ENCODE measurements around the gene SERTAD4. TPM values are rescaled to one million over a fixed set of nuclear protein-coding genes. Genes with fewer than 3 reads are reported as not detected.

Gene SERTAD4
- total and polyA plus RNA-seq, 8 donors = 0.29 to 5.4 (median 2.5) TPM

GRCh38 chr1:210230149-210230695, 2.4 kb upstream of the SERTAD4 start:
- intact Hi-C loops (cut with DNase I; ENCODE audit: low total_unique reads) = no loop called here

DNA sequence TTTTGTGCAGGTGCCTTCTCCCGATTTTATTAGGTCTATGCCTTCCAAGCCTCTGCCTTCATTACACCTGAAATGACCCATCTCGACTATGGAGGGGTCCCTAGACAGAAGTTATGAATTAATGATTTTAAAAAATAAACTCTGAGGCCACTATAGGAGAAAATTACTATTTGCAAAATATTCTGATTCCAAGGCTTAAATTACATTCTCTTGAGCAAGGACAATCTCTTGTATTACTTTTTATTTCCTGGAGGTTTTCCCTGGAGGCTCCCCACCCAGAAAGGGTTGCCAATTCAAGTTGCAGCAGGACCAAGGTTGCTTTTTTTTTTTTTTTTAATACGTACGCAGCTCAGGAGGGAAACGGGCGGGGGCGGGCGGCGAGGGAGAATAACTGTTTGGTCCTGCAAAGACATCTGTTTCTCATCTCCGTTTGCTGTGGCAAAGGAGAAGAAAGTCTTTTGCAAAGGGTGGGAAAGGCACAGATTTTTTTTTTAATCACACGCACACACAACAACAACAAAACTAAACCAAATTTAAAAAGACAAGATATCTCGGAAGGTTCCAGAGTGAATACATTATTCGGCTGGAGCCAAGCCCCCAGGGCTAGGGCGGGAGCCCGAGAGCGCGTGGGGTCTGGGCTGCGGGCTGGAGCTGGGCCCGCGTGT, 618 bp upstream of the SERTAD4 start:
- Histone ChIP-seq H3K4me3 (peak overlapping the region; percentile 61 to 81 (median 75)), H3K27ac (peak overlapping the region; percentile 46 to 94 (median 88)), H3K36me3 (no peaks in the 10 kb centered on the region), H3K4me1 (peaks cover 17 to 43% (median 29%) of the 10 kb centered on the region in 4 donors), H3K27me3 (peaks cover 0 to 40% (median 20%) of the 10 kb centered on the region in 3 donors), H3K9me3 (no peaks in the 10 kb centered on the region)
- TF ChIP-seq POLR2A (IDR thresholded peaks at IDR 0.05) = no peak
- TF ChIP-seq EP300 (IDR thresholded peaks at IDR 0.05) = no peak
- no peak for TF ChIP-seq CTCF (IDR thresholded peaks at IDR 0.05)
- TF ChIP-seq POLR2AphosphoS5 (IDR thresholded peaks at IDR 0.05) = no peak
- intact Hi-C loops (cut with DNase I; ENCODE audit: low total_unique reads) = no loop called here
- peak in 1 of 2 donors; percentile 64 for DNase-seq
- 4 to 6% (median 5%) methylated on average over 20 of the region's 20 CpGs for WGBS, 5 donors

More at GRCh38 chr1:210230149-210230695, 2.4 kb upstream of the SERTAD4 start:
- Histone ChIP-seq H3K27me3 (peaks cover 0 to 37% (median 20%) of the 10 kb centered on the region in 3 donors), H3K4me1 (peaks cover 17 to 35% (median 24%) of the 10 kb centered on the region in 4 donors), H3K4me3 (no peak overlapping the region), H3K27ac (no peak overlapping the region), H3K36me3 (no peaks in the 10 kb centered on the region), H3K9me3 (no peaks in the 10 kb centered on the region)
- DNase-seq = no peak
- TF ChIP-seq POLR2AphosphoS5 (IDR thresholded peaks at IDR 0.05) (no peak), POLR2A (IDR thresholded peaks at IDR 0.05) (no peak), EP300 (IDR thresholded peaks at IDR 0.05) (no peak), CTCF (IDR thresholded peaks at IDR 0.05) (no peak)

- intact Hi-C loops (cut with DNase I; ENCODE audit: low total_unique reads) = no loop called here
Measured at GRCh38 chr1:210233216-210233494, 559 bp downstream of the SERTAD4 start.

More at GRCh38 chr1:210233216-210233494, 559 bp downstream of the SERTAD4 start:
- 0 to 1% (median 1%) methylated on average over 22 to 26 of the region's 26 CpGs for WGBS, 5 donors
- peak in 1 of 2 donors; percentile 52 for DNase-seq
- H3K36me3 ChIP-seq = no peaks in the 10 kb centered on the region
- H3K9me3 ChIP-seq = no peaks in the 10 kb centered on the region
- H3K27me3 ChIP-seq = peaks cover 0 to 41% (median 20%) of the 10 kb centered on the region in 3 donors
- H3K4me3 ChIP-seq = peak overlapping the region; percentile 61 to 81 (median 75)
- TF ChIP-seq POLR2A (IDR thresholded peaks at IDR 0.05) (no peak), CTCF (IDR thresholded peaks at IDR 0.05) (no peak), POLR2AphosphoS5 (IDR thresholded peaks at IDR 0.05) (no peak), EP300 (IDR thresholded peaks at IDR 0.05) (no peak)
- peak overlapping the region; percentile 84 to 94 (median 88) for H3K27ac ChIP-seq
- H3K4me1 ChIP-seq = peaks cover 17 to 54% (median 41%) of the 10 kb centered on the region in 4 donors
